GM18909 (cell line): ENCODE measurements around the gene SYT9.
A peak's percentile ranks its signal among the peaks of the same experiment; 100 is the strongest.
"Not testable (repeated sequence)": the region's sequence is repeated elsewhere in the genome, so short reads cannot be mapped to it uniquely, and the experiment has no call there.

Source experiments
- ATAC-seq: cut with Tn5 transposase; IDR thresholded peaks from one replicate; pipeline ENCODE4 v1.9.1; 2021; ENCODE audit warnings: mild to moderate bottlenecking; ENCODE audit not compliant: unreplicated experiment, poor library complexity

The SYT9 gene

DNA sequence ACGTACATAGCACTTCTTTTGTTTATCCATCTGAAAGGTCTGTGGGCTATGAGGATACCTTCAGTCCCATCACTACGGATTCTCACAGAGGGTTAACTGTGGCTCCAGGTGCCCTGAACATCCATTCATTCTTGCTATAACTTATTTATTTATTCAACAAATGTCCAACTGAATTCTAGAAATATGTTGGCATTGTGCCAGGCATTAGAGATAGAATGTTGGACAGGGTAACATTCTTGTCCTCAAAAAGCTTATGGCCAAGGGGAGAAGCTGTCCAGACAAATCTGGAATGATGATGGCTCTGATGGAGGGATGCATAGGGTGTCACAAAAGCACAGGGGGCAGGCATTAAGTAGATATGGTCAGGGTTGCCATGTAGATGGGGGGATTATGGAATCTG, 242.0 kb downstream of the SYT9 start:
- no peak for ATAC-seq

DNA sequence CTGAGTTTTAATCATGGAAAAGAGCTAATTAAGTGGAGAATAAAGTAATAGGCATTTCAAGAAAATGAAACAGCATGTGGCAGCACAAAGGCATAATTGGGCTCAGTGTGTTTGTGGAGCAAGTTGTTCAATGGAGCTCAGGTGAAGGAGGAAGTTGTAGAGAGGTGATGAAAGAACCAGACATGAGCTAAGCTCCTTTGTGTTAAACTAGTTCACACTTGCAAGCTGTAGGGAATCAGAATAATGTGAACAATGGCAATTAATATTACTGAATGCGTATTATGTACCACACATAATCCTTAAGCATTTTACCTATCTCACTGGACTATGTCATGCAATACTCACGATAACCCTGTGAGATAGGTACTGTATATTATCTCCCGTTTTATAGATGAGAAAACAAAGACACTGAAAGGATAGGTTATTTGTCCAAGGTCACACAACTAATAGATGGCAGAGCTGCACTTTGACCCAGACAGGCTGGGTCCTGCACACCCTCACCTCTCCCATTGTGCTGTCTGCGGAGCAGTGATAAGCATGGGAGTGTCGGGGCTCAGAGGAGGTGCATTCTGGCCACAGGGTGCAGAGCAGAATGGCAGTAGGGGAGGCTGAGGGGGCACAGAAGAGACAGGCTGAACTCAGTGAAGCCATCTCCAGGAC, 242.5 kb downstream of the SYT9 start:
- no peak for ATAC-seq

DNA sequence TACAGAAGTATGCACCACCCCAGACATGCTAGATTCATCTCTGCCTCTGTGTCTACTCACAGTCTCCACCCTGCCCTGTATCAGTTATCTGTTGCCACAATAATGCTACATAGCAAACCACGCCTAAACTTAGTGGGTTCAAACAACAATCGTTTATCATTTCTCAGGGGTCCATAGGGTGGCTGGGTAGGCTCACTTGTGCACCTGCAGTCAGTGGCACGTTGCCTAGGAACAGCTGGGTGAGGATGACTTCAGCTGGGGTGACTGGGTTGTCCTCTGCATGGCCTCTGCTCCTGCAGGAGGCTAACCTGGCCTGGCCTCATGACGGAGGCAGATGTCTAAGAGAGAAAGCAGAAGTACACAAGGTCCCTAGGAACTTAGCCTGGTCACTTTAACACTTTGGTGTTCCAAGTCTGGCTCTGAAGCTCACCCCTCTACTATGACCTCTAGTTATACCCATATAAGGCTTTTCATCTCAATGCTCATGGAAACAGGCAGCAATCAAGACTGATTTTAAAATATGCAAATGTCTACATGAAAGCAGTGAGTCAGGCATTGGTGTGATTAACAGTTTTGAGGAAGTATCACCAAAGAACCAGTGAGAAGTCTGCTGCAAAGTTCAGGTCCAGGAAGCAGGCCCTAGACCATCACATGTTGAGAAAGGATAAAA, 244.3 kb downstream of the SYT9 start:
- ATAC-seq: peak; percentile 92

DNA sequence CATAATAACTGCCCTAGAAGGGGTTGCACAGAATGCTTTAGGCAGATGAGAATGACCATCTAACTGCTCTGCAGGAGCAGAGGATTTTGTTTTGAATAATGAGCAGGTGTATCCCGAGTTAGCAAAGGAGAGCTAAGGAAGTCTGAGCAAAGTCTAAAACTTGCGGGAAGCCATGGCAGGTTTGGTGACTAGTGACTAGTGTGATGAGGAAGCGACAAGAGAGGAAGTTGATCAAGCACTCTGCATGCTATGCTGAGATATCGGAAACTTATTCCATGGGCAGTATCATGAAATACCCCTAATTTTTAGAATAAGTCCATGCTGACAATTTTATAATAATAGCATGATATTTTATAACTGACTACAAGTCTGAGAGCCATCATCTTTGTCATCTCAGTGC, 246.5 kb downstream of the SYT9 start:
- ATAC-seq: no peak

DNA sequence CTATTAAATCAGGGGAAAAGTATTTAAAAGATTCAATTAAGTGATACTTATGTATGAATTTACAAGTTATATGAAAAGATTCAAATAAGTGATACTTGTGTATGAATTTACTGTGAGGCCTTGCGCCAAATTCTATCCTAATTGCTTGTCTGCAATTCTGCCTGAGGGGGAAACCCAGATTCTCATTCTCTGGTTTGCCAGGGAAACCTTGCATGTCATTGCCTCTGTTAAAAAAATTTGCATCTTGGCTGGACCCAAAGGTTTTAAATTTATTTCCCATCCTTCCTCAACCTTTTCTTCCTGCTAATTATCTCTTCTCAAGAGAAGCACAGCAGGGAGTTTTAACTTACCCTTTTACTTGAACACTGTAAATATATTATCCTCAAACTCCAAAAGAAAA, 247.4 kb downstream of the SYT9 start:
- ATAC-seq: no peak

DNA sequence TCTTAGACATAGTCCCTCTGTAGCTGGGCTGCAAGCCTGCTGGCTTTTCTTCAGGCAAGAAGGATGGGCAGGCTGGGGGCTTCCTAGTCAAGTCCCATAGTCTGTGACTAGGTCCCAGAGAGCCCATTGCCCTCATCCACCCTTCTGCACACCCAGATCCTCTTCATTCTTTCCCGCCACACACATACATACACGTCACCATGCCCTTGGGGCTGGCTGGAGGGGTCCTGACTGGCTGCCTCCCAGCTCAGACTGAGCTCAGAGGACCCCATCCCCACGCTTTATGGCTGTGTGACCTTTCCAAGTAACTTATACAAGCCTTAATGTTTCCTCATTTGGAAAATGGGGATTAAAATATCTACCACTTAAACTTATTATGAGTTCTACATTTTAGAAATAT, 248.5 kb downstream of the SYT9 start:
- ATAC-seq: no peak

DNA sequence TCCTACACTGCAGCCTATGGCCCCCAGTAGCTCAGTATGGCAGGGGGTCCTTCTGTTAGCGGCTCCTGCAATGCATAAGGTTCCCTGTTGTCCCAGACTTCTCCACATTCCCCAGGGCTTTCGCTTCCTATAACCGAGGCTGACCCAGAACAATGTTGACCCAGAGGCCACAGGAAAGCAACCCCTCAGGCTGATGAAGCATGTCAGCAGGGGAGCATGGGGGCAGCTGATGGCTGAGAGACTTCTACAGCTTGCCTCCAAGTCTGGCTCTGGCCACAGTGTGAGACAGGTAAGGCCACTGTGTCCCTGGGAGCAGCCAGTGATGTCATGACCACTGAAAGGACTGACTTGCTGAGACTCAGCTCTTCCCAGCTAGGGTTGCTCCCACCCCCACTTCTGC, 249.5 kb downstream of the SYT9 start:
- no peak for ATAC-seq

DNA sequence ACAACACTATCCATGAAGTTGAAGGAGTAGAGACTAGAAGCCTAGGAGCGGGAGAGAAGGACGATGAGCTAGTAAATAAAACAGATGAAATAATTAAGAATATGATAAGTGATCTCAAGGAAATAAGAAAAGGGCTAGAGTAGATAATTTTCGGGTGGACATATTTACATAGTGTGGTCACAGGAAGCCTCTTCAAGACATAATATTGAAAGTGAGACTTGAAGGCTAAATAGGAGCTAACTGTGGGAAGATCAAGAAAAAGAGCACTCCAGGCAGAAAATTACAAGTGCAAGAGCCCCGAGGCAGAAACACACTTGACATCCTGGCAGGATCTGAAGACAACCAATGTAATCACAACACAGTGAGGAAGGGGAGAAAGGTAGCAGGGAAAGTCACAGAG, 250.2 kb downstream of the SYT9 start:
- ATAC-seq: no peak

DNA sequence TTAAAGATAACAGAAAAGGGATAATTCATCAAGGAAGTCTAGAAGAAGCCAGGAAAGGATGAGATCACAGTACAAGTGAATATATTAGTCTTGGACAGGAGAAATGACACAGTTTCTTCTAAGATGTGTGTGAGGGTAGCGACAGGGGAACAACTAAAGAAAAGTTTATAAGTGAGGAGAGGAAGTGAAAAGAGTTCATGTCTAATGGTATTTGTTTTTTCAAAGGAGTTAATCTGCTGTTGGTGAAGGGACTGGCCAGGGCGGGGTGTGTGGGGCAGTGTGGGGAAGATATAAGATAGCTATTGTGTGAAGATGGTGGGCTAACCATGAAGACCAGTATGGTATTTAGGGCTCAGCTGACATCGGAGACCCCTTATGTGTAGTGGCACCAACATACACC, 254.5 kb downstream of the SYT9 start:
- no peak for ATAC-seq

DNA sequence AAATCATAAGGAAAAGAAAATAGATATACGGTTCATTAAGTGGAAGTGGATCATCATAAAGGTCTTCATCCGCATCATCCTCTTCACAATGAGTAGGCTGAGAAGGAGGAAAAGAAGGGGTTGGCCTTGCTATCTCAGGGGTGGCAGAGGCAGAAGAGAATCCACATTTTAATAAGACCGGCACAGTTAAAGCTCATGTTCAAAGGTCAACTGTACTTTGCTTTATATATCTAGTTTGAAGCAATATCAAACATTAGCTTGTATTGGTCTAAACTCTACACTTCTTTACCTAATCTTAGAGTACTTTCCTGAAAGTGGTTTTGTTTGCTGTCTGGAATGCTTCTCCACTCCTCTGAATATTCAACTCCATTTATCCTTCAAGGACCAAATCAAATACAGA, 256.4 kb downstream of the SYT9 start:
- ATAC-seq: no peak

DNA sequence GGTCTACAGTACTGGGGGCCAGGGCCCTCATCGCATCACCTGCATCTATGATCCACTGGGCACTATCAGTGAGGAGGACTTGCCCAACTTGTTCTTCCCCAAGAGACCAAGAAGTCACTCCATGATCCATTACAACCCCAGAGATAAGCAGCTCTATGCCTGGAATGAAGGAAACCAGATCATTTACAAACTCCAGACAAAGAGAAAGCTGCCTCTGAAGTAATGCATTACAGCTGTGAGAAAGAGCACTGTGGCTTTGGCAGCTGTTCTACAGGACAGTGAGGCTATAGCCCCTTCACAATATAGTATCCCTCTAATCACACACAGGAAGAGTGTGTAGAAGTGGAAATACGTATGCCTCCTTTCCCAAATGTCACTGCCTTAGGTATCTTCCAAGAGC, 258.3 kb downstream of the SYT9 start:
- no peak for ATAC-seq

DNA sequence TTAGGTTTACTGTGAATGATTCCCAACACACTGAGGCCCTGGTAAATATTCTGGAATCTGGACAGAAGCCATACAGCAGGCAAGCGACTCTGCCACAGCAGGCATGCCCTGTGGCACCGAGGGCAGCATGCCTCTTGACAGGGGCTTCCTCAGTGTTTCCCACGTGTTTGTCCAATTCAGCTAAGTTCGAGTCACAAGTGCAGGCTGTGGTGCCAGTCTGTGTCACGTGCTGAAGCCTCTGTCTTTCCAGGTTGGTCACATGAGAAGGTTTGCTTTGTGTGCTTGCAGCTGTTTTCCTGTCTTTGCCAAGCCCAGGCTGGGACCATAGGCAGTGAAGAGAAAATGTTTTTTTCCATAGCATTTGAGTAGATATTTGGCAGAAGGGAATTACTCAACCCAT, 259.7 kb downstream of the SYT9 start:
- no peak for ATAC-seq

DNA sequence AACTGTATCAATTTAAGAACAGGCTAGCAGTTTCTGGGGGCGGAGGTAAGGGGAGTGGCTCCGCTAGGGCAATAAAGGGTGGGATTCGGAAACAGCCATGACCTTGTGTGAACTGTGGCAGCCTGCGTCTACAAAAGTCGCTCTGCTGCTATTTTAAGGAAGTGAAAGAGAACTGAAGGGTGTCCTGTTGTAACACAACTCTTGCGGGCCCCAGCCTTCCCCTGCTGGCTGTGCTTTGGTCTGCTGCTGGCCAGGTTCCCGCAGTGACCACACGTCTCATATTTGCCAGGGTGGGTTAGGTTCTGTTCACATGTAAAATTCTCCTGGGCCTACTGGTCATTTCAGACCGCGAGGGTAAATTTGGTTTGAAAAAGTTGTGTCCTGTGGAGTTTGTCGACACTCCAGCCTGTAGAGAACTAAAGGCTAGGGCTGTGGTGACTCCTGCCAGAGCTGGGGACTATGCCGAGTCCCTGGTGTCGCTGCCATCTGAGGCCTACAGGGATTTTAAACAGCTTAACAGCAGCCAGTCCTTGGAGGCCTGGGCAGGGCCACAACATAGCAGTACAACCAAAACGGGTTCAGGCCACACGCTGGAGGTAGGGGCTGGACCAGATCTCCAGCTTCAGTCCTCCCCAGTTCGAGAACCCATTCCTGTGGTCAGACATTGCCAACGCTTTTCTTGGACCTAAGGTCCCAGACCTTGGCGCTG, 261.0 kb downstream of the SYT9 start:
- peak; percentile 77 for ATAC-seq

DNA sequence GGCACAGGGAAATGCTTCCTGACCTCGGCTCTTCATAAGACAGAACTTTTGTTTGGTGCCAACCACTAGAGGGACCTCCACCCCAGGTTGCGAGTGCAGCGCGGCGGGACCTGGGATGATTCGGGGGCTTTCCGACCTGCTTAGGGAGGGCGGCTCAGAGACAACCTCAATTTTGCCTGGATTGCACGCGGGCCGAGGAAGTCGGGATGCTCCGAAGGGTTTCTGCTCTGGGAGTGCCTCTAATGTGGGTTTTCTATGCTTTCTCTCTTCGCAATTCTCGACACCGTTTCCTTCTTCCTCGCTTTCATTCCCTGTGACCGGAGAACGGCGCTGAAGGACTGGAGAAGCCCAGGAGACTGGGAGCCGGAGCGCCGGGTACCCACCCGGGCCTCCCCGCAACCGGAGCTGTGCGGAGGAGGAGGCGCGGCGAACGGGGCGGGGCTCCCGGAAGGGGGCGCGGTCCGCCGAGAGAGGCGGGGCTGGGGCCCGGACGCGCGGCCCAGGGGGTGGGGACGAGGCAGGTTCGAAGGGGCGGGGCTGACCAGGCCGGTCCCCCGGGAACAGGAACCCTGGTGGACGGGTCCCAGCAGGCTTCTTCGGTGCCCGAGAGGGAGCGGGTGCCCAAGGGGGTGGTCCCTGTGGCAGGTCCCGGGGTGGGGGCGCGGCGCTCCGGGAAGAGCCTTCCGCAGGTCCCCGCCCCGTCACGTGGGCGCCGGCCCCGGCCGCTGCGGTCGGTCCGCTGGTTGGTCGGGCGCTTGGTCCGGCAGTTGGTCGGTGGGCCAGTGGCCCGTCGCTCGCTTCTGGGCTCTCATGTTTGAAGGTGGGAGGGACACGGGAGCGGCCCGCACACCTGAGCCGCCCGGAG, 261.8 kb downstream of the SYT9 start, which contains the start of gene PPFIBP2:
TSS of gene PPFIBP2 (plus strand) at position 766 of the 865 bp plus-strand sequence. CDS start 35,477 bp downstream, outside the sequence.
- ATAC-seq: peak; percentile 71

DNA sequence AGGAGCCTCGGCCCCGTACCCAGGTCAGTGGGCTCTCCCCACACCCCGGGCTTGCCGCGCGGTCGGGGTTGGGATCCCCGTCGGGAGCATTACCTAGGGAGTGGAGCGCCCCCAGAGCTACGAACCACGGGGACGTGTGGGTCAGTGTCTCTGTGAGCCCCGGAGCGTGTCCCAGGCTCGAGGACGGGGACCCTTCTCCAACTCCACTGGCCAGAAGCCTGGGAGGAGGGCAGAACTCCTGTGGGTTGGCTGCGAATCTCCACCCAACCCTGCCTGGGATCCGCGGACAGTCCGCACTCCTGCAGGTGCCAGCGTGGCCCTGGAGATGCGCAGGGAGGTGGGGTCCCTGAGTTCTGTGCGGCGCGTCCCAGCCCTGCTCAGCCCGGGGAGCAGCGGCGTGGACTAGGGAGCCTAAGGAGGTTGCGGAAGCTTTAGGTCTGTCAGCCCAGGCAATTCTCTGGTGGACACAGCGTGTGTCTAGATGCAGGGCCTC, 262.4 kb downstream of the SYT9 start:
- ATAC-seq: peak; percentile 19

DNA sequence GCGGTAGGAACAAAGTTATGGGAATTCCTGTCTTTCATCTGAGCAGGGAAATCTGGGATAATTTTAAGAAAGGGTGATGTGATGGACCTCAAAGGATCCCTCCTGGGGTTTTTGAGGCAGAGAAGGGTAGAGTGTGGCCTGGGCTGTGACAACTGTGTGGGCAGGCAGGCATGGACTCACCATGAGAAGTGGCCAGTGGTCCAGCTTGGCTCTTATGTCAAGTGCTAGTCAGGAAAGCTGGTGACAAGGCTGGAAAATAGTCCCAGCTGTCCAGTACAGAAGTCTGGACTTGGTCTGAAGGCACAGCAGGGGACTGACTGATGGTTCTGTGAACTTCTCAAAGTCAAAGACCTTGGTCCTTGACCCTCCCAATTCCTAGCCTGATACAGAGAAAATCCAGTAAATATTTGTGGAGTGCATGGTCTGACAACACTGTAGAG, 263.8 kb downstream of the SYT9 start:
- no peak for ATAC-seq

DNA sequence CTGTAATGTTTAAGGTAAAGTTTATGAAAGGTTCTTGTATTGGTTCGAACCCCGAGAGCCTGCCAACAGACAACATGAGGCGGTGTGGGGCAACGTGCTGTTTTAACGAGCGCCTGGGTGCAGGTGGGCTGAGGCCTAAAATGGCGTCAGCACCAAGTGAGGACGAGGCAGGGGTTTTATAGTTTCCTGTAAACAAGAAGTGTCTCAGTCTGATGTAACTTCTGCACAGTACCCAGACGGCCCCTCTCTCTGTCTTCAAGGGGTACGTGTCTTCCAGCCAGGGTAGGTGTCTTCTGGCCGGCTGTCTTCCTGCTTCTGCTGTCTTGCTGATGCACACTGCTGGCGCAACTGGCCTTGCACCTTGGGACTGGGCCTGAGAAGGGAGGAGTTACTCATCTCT, 264.8 kb downstream of the SYT9 start:
- ATAC-seq: no peak

DNA sequence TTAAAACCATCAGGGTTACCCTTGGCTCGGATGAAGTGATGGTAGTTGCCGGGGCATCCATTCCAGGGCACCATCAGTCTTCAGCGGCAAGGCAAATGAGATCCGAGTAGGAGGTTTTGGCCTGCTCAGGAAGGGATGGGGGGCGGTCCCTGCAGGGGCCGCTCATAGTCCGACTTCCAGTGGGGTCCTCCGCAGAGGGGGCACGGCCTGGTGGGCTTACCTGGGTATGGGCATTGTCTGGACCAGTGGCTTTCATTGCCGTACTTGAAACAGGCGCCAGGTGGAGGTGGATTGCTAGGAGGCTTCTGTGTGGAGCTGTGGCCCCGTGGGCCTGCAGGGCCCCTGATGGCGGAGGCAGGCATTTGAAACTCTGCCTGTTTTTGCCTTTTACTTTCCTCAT, 266.0 kb downstream of the SYT9 start:
- ATAC-seq: not testable (repeated sequence)
